ENCODE data around the gene ELOVL6.

- TF ChIP-seq POLR2A (IDR thresholded peaks at IDR 0.05; ENCODE audit: low read depth, low read length) (no peak), CTCF (conservative IDR thresholded peaks at IDR 0.05; ENCODE audit: low read depth, low read length) (no peak), RAD21 (IDR thresholded peaks at IDR 0.05; ENCODE audit: low read length) (no peak), BHLHE40 (IDR thresholded peaks at IDR 0.05; ENCODE audit: low read depth, low read length) (no peak), CEBPB (IDR thresholded peaks at IDR 0.05; ENCODE audit: low read depth, low read length) (no peak), USF2 (IDR thresholded peaks at IDR 0.05; ENCODE audit: low read depth, low read length) (no peak), MAFK (IDR thresholded peaks at IDR 0.05; ENCODE audit: low read depth, low read length) (no peak), MAZ (IDR thresholded peaks at IDR 0.05; ENCODE audit: borderline replicate concordance, low read depth, low read length) (no peak), RCOR1 (IDR thresholded peaks at IDR 0.05; ENCODE audit: insufficient replicate concordance, low read length) (no peak), SMC3 (IDR thresholded peaks at IDR 0.05; ENCODE audit: low read depth, low read length) (no peak)
Observed at GRCh38 chr4:110195561-110196205, 2.7 kb downstream of the ELOVL6 start.
